Thyroid gland (tissue), 4 donors: ENCODE measurements around the gene SASH1. TPM values are rescaled to one million over a fixed set of nuclear protein-coding genes. Genes with fewer than 3 reads are reported as not detected.

Experiments
- DNase-seq, 2 donors: peaks; one replicate each; pipeline ENCODE4 v3.0.0-alpha.2; 2019
- H3K27ac ChIP-seq, 3 donors: fragments of 200-600 bp; sonication (generic); 1 replicate in 2 of 3; 2 replicates in 1 of 3; pipeline ENCODE4 v1.5.1; 2016 to 2019; ENCODE audit warnings: mild to moderate bottlenecking in 1 of 3, moderate library complexity in 1 of 3
- H3K27me3 ChIP-seq: fragments of 200-600 bp; sonication (generic); one replicate; pipeline ENCODE4 v1.5.1; 2019
- H3K36me3 ChIP-seq, 2 donors: fragments of 200-600 bp; sonication (generic); one replicate each; pipeline ENCODE4 v1.5.1; 2016 to 2019
- H3K4me1 ChIP-seq, 2 donors: fragments of 200-600 bp; sonication (generic); one replicate each; pipeline ENCODE4 v1.5.1; 2017 to 2019
- H3K4me3 ChIP-seq, 3 donors: fragments of 200-600 bp; sonication (generic); replicated peaks in 1 of 3; 1 replicate in 2 of 3; 2 replicates in 1 of 3; pipeline ENCODE4 v1.5.1; 2016; ENCODE audit warnings: mild to moderate bottlenecking in 1 of 3
- H3K9me3 ChIP-seq: fragments of 200-600 bp; sonication (generic); one replicate; pipeline ENCODE4 v1.5.1; 2017
- CTCF ChIP-seq, 6 experiments: fragments of 200-600 bp in 3 of 6; fragments of 450-650 bp in 3 of 6; sonication (generic) in 3 of 6; IDR thresholded peaks; one replicate each; pipeline ENCODE4 v1.5.1; 2016 to 2019; ENCODE audit warnings: antibody characterized with exemption in 6 of 6, mild to moderate bottlenecking in 2 of 6, inconsistent platforms in 1 of 6, moderate library complexity in 1 of 6
- POLR2A ChIP-seq, 2 donors: fragments of 450-650 bp; IDR thresholded peaks; one replicate each; pipeline ENCODE4 v1.6.1; 2017; ENCODE audit warnings: antibody characterized with exemption in 2 of 2, mild to moderate bottlenecking in 2 of 2, moderate library complexity in 1 of 2
- WGBS, 2 donors: methylation state at CpG; one replicate each; pipeline ENCODE4 v1.1.5; 2017; 5-methylcytosine and 5-hydroxymethylcytosine counted together
- intact Hi-C: fragments of 100-400 bp; cut with DNase I; formaldehyde crosslinking; loops from one replicate; pipeline ENCODE4 v1.15.1; 2023
- total RNA-seq, 4 donors: library from RNA; depleted of rRNA; stranded (reverse); fragments of >200 nt; gene quantifications; one replicate each; pipeline ENCODE4 v1.2.3, GENCODE V29; 2016

The SASH1 gene
- 100 to 1,000 TPM; 154 to 235 (median 190) TPM for total RNA-seq

- WGBS, 2 donors: 0 to 1% methylated on average over 21 to 27 of the region's 67 CpGs
- Histone ChIP-seq H3K27me3 (no peaks in the 10 kb centered on the region), H3K4me3 (peak within 1 kb of the TSS; percentile 64 to 76 (median 72)), H3K27ac (peak within 1 kb of the TSS; percentile 95 to 97 (median 96)), H3K4me1 (peaks cover 36 to 44% of the 10 kb centered on the region in 2 donors), H3K9me3 (no peaks in the 10 kb centered on the region), H3K36me3 (no peaks in the 10 kb centered on the region)
- TF ChIP-seq POLR2A (IDR thresholded peaks at IDR 0.05): peak; percentile 8 to 70
- no peak for TF ChIP-seq CTCF (IDR thresholded peaks at IDR 0.05)
- intact Hi-C loops: loop anchor here (10.0 kb wide), 1 partner anchor 122 kb away; no protein-coding TSS in a partner anchor
- peak; percentile 72 for DNase-seq
Observed at GRCh38 chr6:148342350-148343046, at the start of gene SASH1. Gene SASH1, plus strand, starts transcription at chr6:148342838. Its CDS starts 230 bp downstream, at chr6:148343068.

- Histone ChIP-seq H3K9me3 (no peaks in the 10 kb centered on the region), H3K27ac (no peak overlapping the region), H3K4me3 (no peak overlapping the region), H3K36me3 (no peaks in the 10 kb centered on the region), H3K27me3 (no peaks in the 10 kb centered on the region), H3K4me1 (peaks cover 17 to 41% of the 10 kb centered on the region in 2 donors)
- TF ChIP-seq CTCF (IDR thresholded peaks at IDR 0.05): no peak
- TF ChIP-seq POLR2A (IDR thresholded peaks at IDR 0.05): no peak
- 85 to 89% methylated on average over 9 of the region's 9 CpGs for WGBS, 2 donors
- DNase-seq: no peak
- intact Hi-C loops: no loop called here
Observed at GRCh38 chr6:148293181-148293995, 49.2 kb upstream of the SASH1 start.

GRCh38 chr6:148294059-148294458 is 48.6 kb upstream of the SASH1 start:
- WGBS, 2 donors: 88 to 96% methylated on average over 7 of the region's 7 CpGs
- H3K9me3 ChIP-seq: no peaks in the 10 kb centered on the region
- H3K4me1 ChIP-seq: peaks cover 17 to 39% of the 10 kb centered on the region in 2 donors
- no peak overlapping the region for H3K4me3 ChIP-seq
- intact Hi-C loops: no loop called here
- H3K27ac ChIP-seq: no peak overlapping the region
- H3K27me3 ChIP-seq: no peaks in the 10 kb centered on the region
- no peak for TF ChIP-seq CTCF (IDR thresholded peaks at IDR 0.05)
- no peak for TF ChIP-seq POLR2A (IDR thresholded peaks at IDR 0.05)
- no peak for DNase-seq
- H3K36me3 ChIP-seq: no peaks in the 10 kb centered on the region

GRCh38 chr6:148295261-148295887 is 47.3 kb upstream of the SASH1 start:
- intact Hi-C loops: no loop called here
- no peaks in the 10 kb centered on the region for H3K9me3 ChIP-seq
- no peaks in the 10 kb centered on the region for H3K27me3 ChIP-seq
- TF ChIP-seq CTCF (IDR thresholded peaks at IDR 0.05) (no peak), POLR2A (IDR thresholded peaks at IDR 0.05) (no peak)
- 57 to 61% methylated on average over 7 of the region's 7 CpGs for WGBS, 2 donors
- H3K36me3 ChIP-seq: no peaks in the 10 kb centered on the region
- peaks cover 12 to 28% of the 10 kb centered on the region in 2 donors for H3K4me1 ChIP-seq
- DNase-seq: peak in 1 of 2 donors; percentile 14
- H3K4me3 ChIP-seq: no peak overlapping the region
- no peak overlapping the region for H3K27ac ChIP-seq
